Mesenchymal stem cell (in vitro differentiated cells and primary cell): ENCODE measurements around the gene RUSC1.

Experiments
- DNase-seq: peaks from one replicate; pipeline ENCODE4 v3.0.0-alpha.2; 2013
- H2AFZ ChIP-seq: one replicate; pipeline ENCODE4 v1.6.1; 2013; ENCODE audit warnings: low read depth, mild to moderate bottlenecking, control low read depth, inconsistent platforms, low read length, moderate library complexity
- H2AK5ac ChIP-seq: 2 replicates; pipeline ENCODE4 v1.6.1; 2013; ENCODE audit warnings: low read length, moderate library complexity, mild to moderate bottlenecking, inconsistent platforms; ENCODE audit not compliant: severe bottlenecking
- H2BK120ac ChIP-seq: one replicate; pipeline ENCODE4 v1.6.1; 2013; ENCODE audit warnings: low read depth, mild to moderate bottlenecking, inconsistent platforms, low read length, moderate library complexity
- H2BK12ac ChIP-seq, 2 experiments: one replicate each; pipeline ENCODE4 v1.6.1; 2013; ENCODE audit warnings: inconsistent platforms in 2 of 2, low read length in 2 of 2, mild to moderate bottlenecking in 2 of 2, moderate library complexity in 2 of 2, control low read depth in 1 of 2
- H2BK15ac ChIP-seq: one replicate; pipeline ENCODE4 v1.6.1; 2013; ENCODE audit warnings: mild to moderate bottlenecking, low read depth, inconsistent platforms; ENCODE audit not compliant: poor library complexity, severe bottlenecking
- H2BK5ac ChIP-seq: 2 replicates; pipeline ENCODE4 v1.6.1; 2013; ENCODE audit warnings: low read depth, mild to moderate bottlenecking, low read length, control low read depth, inconsistent platforms; ENCODE audit not compliant: poor library complexity, severe bottlenecking
- H3K14ac ChIP-seq, 2 experiments: one replicate each; pipeline ENCODE4 v1.6.1; 2013; ENCODE audit warnings: inconsistent platforms in 2 of 2, low read length in 2 of 2, control low read depth in 1 of 2, mild to moderate bottlenecking in 1 of 2, moderate library complexity in 1 of 2
- H3K18ac ChIP-seq, 2 experiments: one replicate each; pipeline ENCODE4 v1.6.1; 2013; ENCODE audit warnings: inconsistent platforms in 2 of 2, low read length in 2 of 2, control low read depth in 1 of 2, low read depth in 1 of 2, mild to moderate bottlenecking in 1 of 2
- H3K23ac ChIP-seq, 2 experiments: one replicate each; pipeline ENCODE4 v1.6.1; 2013; ENCODE audit warnings: inconsistent platforms in 2 of 2, low read length in 2 of 2, mild to moderate bottlenecking in 2 of 2, moderate library complexity in 2 of 2, control low read depth in 1 of 2
- H3K27ac ChIP-seq: 2 replicates; pipeline ENCODE4 v1.5.1; 2013; ENCODE audit warnings: mild to moderate bottlenecking, moderate library complexity, low read length, control low read depth, inconsistent platforms; ENCODE audit not compliant: poor library complexity, severe bottlenecking
- H3K27me3 ChIP-seq, 2 experiments: 2 replicates each; pipeline versions ENCODE4 v1.6.1 to v1.7.0; 2013; ENCODE audit warnings: low read length in 2 of 2, mild to moderate bottlenecking in 2 of 2, moderate library complexity in 2 of 2, control low read depth in 1 of 2, inconsistent platforms in 1 of 2; ENCODE audit not compliant: control insufficient read depth in 1 of 2, insufficient read depth in 1 of 2
- H3K36me3 ChIP-seq, 2 experiments: 2 replicates each; pipeline versions ENCODE4 v1.6.1 to v1.7.0; 2013; ENCODE audit warnings: low read length in 2 of 2, control low read depth in 1 of 2, inconsistent platforms in 1 of 2, low read depth in 1 of 2, mild to moderate bottlenecking in 1 of 2; ENCODE audit not compliant: insufficient read depth in 2 of 2, control insufficient read depth in 1 of 2
- H3K4ac ChIP-seq, 2 experiments: one replicate each; pipeline ENCODE4 v1.6.1; 2013; ENCODE audit warnings: inconsistent platforms in 2 of 2, low read length in 2 of 2, mild to moderate bottlenecking in 2 of 2, moderate library complexity in 2 of 2, control low read depth in 1 of 2, low read depth in 1 of 2
- H3K4me1 ChIP-seq: 2 replicates; pipeline ENCODE4 v1.6.1; 2013; ENCODE audit warnings: low read depth, low read length, control low read depth; ENCODE audit not compliant: control insufficient read depth, insufficient read depth
- H3K4me2 ChIP-seq: 2 replicates; pipeline ENCODE4 v1.6.1; 2013; ENCODE audit warnings: low read length, mild to moderate bottlenecking, inconsistent platforms; ENCODE audit not compliant: poor library complexity, severe bottlenecking
- H3K4me3 ChIP-seq, 2 experiments: 2 replicates each; pipeline versions ENCODE4 v1.5.1 to v1.7.0; 2013; ENCODE audit warnings: low read length in 2 of 2, mild to moderate bottlenecking in 2 of 2, control low read depth in 1 of 2, low read depth in 1 of 2; ENCODE audit not compliant: insufficient read depth in 1 of 2
- H3K79me1 ChIP-seq: replicated peaks from 2 replicates; pipeline ENCODE4 v1.6.1; 2013; ENCODE audit warnings: mild to moderate bottlenecking, control low read depth, low read length, inconsistent platforms; ENCODE audit not compliant: poor library complexity, severe bottlenecking
- H3K9ac ChIP-seq: 2 replicates; pipeline ENCODE4 v1.7.0; 2013; ENCODE audit warnings: mild to moderate bottlenecking, low read length, moderate library complexity
- H3K9me3 ChIP-seq: 2 replicates; pipeline ENCODE4 v1.7.0; 2013; ENCODE audit warnings: mild to moderate bottlenecking, low read length; ENCODE audit not compliant: control insufficient read depth
- H4K8ac ChIP-seq: one replicate; pipeline ENCODE4 v1.6.1; 2013; ENCODE audit warnings: inconsistent platforms, mild to moderate bottlenecking, low read length, moderate library complexity
- H4K91ac ChIP-seq: one replicate; pipeline ENCODE4 v1.6.1; 2013; ENCODE audit warnings: mild to moderate bottlenecking, low read length, inconsistent platforms
- WGBS: methylation state at CpG from one replicate; pipeline ENCODE4 v1.1.7; 2013; ENCODE audit warnings: mixed read lengths; 5-methylcytosine and 5-hydroxymethylcytosine counted together

RUSC1 gene

GRCh38 chr1:155294520-155295182 lies 26.0 kb upstream of the RUSC1 start:
- H3K36me3 ChIP-seq: no peaks in the 10 kb centered on the region
- H2AFZ ChIP-seq: no peak overlapping the region
- no peak overlapping the region for H3K9ac ChIP-seq
- H3K14ac ChIP-seq: no peak overlapping the region
- H2BK5ac ChIP-seq: no peak overlapping the region
- no peak overlapping the region for H2BK12ac ChIP-seq
- H2AK5ac ChIP-seq: no peak overlapping the region
- H3K4me2 ChIP-seq: no peak overlapping the region
- H2BK15ac ChIP-seq: no peak overlapping the region
- H3K27ac ChIP-seq: no peak overlapping the region
- H3K23ac ChIP-seq: no peak overlapping the region
- H3K79me1 ChIP-seq: no peaks in the 10 kb centered on the region
- no peaks in the 10 kb centered on the region for H3K9me3 ChIP-seq
- no peak overlapping the region for H4K8ac ChIP-seq
- 22% methylated on average over 46 of the region's 46 CpGs for WGBS
- H4K91ac ChIP-seq: no peak overlapping the region
- H3K4ac ChIP-seq: no peak overlapping the region
- DNase-seq: no peak
- peaks cover 54 to 62% of the 10 kb centered on the region in 2 experiments for H3K27me3 ChIP-seq
- no peak overlapping the region for H3K18ac ChIP-seq
- H2BK120ac ChIP-seq: no peak overlapping the region
- H3K4me3 ChIP-seq: peak overlapping the region in 1 of 2 experiments; percentile 11
- peaks cover 9% of the 10 kb centered on the region for H3K4me1 ChIP-seq

DNA sequence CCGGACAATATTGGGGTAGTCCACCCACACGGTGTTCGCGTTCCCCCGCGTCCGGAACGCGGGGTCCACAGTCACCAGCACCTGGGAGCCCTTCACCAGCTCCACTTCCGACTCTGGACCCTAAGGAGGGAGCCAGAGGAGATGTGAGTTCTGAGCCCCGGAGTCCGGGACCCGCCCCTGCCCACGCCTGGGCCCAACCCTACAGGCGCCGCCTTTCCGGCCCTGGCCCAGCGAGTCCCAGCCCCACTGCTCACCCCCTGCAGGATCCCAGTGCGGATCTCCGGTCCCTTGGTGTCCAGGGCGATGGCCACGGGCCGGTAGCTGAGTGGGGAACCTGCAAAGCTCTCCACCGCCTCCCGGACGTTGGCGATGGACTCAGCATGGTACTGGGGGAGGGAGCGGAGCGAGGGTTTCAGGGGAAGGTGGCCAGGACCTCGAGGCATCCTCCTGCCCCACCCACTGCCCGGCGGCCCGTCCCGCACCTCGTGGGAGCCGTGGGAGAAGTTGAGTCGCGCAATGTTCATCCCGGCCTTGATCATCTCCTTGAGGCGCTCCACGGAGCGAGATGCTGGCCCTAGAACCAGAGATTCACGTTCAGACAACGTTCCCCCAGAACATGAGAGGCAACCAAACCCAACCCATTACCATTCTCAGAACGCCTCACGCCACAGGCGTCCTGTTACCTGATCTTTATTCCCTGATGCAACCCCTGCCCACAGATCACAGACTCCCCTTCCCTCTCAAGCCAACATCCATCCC lies 25.3 kb upstream of the RUSC1 start:
- Histone ChIP-seq H3K79me1 (no peaks in the 10 kb centered on the region), H2BK5ac (no peak overlapping the region), H4K91ac (no peak overlapping the region), H3K14ac (peak overlapping the region in 1 of 2 experiments; percentile 26), H2BK120ac (no peak overlapping the region), H3K4me1 (peaks cover 10% of the 10 kb centered on the region), H4K8ac (peak overlapping the region; percentile 8), H2BK12ac (no peak overlapping the region), H3K36me3 (no peaks in the 10 kb centered on the region), H3K23ac (peak overlapping the region in 1 of 2 experiments; percentile 74), H2BK15ac (no peak overlapping the region), H3K18ac (no peak overlapping the region), H2AK5ac (no peak overlapping the region), H3K9ac (no peak overlapping the region), H3K27ac (no peak overlapping the region), H3K4me3 (peak overlapping the region in 1 of 2 experiments; percentile 11), H3K4ac (no peak overlapping the region), H2AFZ (peak overlapping the region; percentile 18), H3K27me3 (peaks cover 54 to 62% of the 10 kb centered on the region in 2 experiments), H3K4me2 (peak overlapping the region; percentile 41), H3K9me3 (no peaks in the 10 kb centered on the region)
- DNase-seq: no peak
- WGBS: 10% methylated on average over 44 of the region's 47 CpGs

DNA sequence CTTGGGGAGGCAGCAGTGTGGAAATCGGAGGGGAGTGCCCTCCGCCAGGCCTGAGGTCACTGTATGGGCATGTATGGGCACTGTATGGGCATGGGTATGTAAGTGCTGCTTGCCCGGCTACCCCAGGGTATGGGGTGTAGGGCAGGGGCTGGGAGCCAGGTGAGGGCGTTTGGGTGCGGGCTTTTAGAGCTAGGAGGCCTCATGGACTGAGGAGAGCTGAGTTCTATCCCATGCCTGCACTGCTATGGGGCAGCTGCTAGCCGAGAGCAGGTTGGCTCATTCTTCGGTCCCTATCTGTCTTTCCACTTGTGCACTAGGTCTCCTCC lies 24.8 kb upstream of the RUSC1 start:
- no peak overlapping the region for H3K4me2 ChIP-seq
- no peak overlapping the region for H2BK120ac ChIP-seq

GRCh38 chr1:155296661-155297060 lies 24.0 kb upstream of the RUSC1 start:
- Histone ChIP-seq H4K8ac (no peak overlapping the region), H3K18ac (no peak overlapping the region), H3K9me3 (no peaks in the 10 kb centered on the region), H3K4me3 (no peak overlapping the region), H3K27me3 (peaks cover 51 to 57% of the 10 kb centered on the region in 2 experiments), H3K36me3 (no peaks in the 10 kb centered on the region), H3K14ac (no peak overlapping the region), H3K4me1 (peaks cover 10% of the 10 kb centered on the region), H2AK5ac (no peak overlapping the region), H2BK5ac (no peak overlapping the region), H4K91ac (no peak overlapping the region), H2BK15ac (no peak overlapping the region), H3K4me2 (no peak overlapping the region), H3K23ac (no peak overlapping the region), H2BK120ac (no peak overlapping the region), H3K9ac (no peak overlapping the region), H2BK12ac (no peak overlapping the region), H3K4ac (no peak overlapping the region), H2AFZ (no peak overlapping the region), H3K27ac (no peak overlapping the region), H3K79me1 (no peaks in the 10 kb centered on the region)
- no peak for DNase-seq
- 88% methylated on average over 3 of the region's 3 CpGs for WGBS

More for the DNA sequence above, 24.8 kb upstream of the RUSC1 start:
- H3K4ac ChIP-seq: no peak overlapping the region
- H3K18ac ChIP-seq: no peak overlapping the region
- H3K4me1 ChIP-seq: peaks cover 10% of the 10 kb centered on the region
- H3K23ac ChIP-seq: no peak overlapping the region
- H2AK5ac ChIP-seq: no peak overlapping the region
- H2BK5ac ChIP-seq: no peak overlapping the region
- H4K91ac ChIP-seq: no peak overlapping the region
- H3K36me3 ChIP-seq: no peaks in the 10 kb centered on the region
- 73% methylated on average over 7 of the region's 7 CpGs for WGBS
- H3K9me3 ChIP-seq: no peaks in the 10 kb centered on the region
- H3K27ac ChIP-seq: no peak overlapping the region
- H3K9ac ChIP-seq: no peak overlapping the region
- no peak overlapping the region for H2BK15ac ChIP-seq
- no peak for DNase-seq
- no peak overlapping the region for H2BK12ac ChIP-seq
- peak overlapping the region in 1 of 2 experiments; percentile 26 for H3K14ac ChIP-seq
- no peak overlapping the region for H3K4me3 ChIP-seq
- peaks cover 54 to 62% of the 10 kb centered on the region in 2 experiments for H3K27me3 ChIP-seq
- no peaks in the 10 kb centered on the region for H3K79me1 ChIP-seq
- H2AFZ ChIP-seq: no peak overlapping the region
- H4K8ac ChIP-seq: no peak overlapping the region
